ENCODE results near the gene CEP192. TPM values are rescaled to one million over a fixed set of nuclear protein-coding genes. Genes with fewer than 3 reads are reported as not detected.

CEP192 gene
- total RNA-seq, 4 donors from 2014 or later = 6.8 to 8.3 (median 7.3) TPM

DNA sequence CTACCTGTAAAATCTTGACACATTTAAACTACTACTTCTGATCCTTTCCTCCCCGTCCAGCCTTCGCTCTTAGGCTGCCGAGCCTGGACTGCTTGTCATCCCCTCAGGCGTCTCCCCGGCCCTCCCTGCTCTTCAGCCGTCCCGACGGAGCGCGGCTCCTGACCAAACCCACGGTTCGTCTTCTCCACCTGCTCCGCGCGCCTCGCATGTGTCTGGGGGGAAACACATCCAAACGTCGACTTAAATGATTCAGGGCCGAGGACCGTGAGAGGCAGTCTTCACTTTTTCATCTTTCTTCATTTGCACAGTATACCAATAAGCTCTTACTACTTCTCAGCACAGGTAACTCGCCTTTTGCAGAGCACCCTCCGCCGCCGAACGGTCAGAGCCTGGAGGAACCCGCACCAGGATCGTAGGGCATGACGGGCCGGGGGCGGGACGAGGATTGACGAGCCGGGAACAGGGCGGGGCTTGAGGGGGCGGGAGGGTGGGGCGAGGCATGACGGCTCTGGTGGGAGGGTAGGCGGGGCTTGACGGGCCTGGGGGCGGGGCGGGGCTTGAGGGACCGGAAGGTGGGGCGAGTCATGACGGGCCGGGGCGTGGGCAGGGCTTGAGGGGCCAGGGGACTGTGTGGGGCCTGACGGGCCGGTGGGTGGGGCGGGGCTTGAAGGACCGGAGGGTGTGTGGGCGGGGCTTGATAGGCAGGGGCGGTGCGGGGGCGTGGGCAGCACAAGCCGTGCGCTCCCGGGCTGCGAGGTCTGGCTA is 43.7 kb upstream of the CEP192 start, which contains the start of gene SEH1L:
TSS of gene SEH1L (plus strand) at position 727 of the 765 bp plus-strand sequence. CDS start 111 bp downstream, outside the sequence.
- Histone ChIP-seq H3K4me3 (peak within 1 kb of the TSS; percentile 80 to 97 (median 92)), H3K27me3 (no peaks in the 10 kb centered on the region), H3K9me3 (no peaks in the 10 kb centered on the region), H3K36me3 (no peaks in the 10 kb centered on the region), H3K27ac (peak within 1 kb of the TSS; percentile 96 to 100 (median 99)), H3K4me1 (peaks cover 17 to 19% of the 10 kb centered on the region in 2 donors)
- in situ Hi-C loops (cut with MboI; ENCODE audit: low sequenced_read_pairs in 4 of 4) = loop anchor here (10.0 to 25.0 kb wide), 4 partner anchors 63 to 573 kb away; partner anchors contain the start of genes AFG3L2 (in 3 of the 4) and PTPN2 (in 1 of the 4)
- TF ChIP-seq POLR2A (IDR thresholded peaks at IDR 0.05) = no peak
- TF ChIP-seq, protein P1, sequence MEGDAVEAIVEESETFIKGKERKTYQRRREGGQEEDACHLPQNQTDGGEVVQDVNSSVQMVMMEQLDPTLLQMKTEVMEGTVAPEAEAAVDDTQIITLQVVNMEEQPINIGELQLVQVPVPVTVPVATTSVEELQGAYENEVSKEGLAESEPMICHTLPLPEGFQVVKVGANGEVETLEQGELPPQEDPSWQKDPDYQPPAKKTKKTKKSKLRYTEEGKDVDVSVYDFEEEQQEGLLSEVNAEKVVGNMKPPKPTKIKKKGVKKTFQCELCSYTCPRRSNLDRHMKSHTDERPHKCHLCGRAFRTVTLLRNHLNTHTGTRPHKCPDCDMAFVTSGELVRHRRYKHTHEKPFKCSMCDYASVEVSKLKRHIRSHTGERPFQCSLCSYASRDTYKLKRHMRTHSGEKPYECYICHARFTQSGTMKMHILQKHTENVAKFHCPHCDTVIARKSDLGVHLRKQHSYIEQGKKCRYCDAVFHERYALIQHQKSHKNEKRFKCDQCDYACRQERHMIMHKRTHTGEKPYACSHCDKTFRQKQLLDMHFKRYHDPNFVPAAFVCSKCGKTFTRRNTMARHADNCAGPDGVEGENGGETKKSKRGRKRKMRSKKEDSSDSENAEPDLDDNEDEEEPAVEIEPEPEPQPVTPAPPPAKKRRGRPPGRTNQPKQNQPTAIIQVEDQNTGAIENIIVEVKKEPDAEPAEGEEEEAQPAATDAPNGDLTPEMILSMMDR (IDR thresholded peaks at IDR 0.05 in 4 of 5, conservative IDR thresholded peaks at IDR 0.05 in 1 of 5) = no peak
- intact Hi-C loops (cut with DNase I; ENCODE audit: low total_unique reads) = loop anchor here (1.0 to 10.0 kb wide), 8 partner anchors 44 to 1095 kb away; partner anchors contain the start of genes AFG3L2, CEP192, CEP76 and CHMP1B
- DNase-seq (peak; percentile 99 to 100), ATAC-seq (peak; percentile 84 to 89)

DNA sequence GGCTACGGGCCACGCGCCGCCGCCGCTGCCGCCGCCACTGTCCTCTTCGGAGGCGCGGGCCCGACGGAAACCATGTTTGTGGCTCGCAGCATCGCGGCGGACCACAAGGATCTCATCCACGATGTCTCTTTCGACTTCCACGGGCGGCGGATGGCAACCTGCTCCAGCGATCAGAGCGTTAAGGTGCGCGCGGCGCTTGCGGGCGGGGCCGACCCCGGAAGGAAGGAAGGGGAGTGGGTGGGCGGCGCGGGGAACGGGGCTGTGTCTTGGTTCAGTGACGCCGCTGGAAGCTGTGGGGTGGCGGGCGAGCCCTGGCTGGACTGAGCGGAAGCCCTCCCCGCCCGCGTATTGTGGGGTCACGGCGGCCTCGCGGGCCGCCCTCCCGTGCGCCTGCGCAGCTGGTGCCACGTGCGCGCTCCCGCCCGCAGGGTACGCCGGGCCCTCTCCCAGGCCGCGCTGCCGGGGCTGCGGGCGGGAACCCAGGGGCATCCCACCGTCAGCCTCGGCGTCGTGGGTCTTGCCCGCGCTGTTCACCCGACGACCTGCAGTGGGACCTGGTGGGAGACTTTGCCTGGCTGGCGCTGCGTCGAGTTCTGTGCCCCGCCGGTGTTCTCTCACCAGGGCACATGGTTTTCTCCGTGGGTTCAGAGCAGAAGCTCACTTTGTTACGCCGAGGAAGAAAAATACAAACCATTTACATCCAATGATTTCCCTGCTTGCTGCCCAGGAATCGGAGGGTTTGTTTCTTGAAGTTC is 42.9 kb upstream of the CEP192 start:
- in situ Hi-C loops (cut with MboI; ENCODE audit: low sequenced_read_pairs in 4 of 4) = loop anchor here (10.0 to 25.0 kb wide), 4 partner anchors 63 to 573 kb away; partner anchors contain the start of genes AFG3L2 (in 3 of the 4) and PTPN2 (in 1 of the 4)

DNA sequence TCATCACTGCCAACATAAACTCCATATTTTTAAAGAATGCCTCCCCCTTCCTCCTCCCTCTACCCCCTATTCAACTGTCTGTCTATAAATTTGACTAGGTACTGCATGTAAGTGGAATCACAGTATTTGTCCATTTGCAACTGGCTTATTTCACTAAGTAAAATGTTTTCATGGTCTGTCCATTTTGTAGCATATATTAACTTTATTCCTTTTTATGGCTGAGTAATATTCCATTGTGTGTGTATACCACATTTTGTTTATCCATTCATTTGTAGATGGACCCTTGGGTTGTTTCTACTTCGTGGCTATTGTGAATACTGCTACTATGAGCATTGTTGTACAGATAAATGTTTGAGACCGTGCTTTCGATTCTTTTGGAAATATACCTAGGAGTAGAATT is 32.7 kb upstream of the CEP192 start:
- Histone ChIP-seq H3K9me3 (no peaks in the 10 kb centered on the region), H3K27ac (no peak overlapping the region), H3K4me1 (no peaks in the 10 kb centered on the region), H3K36me3 (peaks cover 0 to 35% of the 10 kb centered on the region in 2 donors), H3K4me3 (no peak overlapping the region), H3K27me3 (no peaks in the 10 kb centered on the region)
- intact Hi-C loops (cut with DNase I; ENCODE audit: low total_unique reads) = no loop called here
- no peak for TF ChIP-seq POLR2A (IDR thresholded peaks at IDR 0.05)
- DNase-seq (no peak), ATAC-seq (no peak)
- in situ Hi-C loops (cut with MboI; ENCODE audit: low sequenced_read_pairs in 4 of 4) = loop anchor here in 1 of 4 donors (25.0 kb wide), 1 partner anchor 779 kb away; the partner anchor contains the start of genes FAM210A and RNMT

More for the DNA sequence above, 42.9 kb upstream of the CEP192 start:
- ATAC-seq = peak; percentile 71 to 78
- Histone ChIP-seq H3K4me3 (peak overlapping the region; percentile 80 to 97 (median 92)), H3K9me3 (no peaks in the 10 kb centered on the region), H3K27ac (peak overlapping the region; percentile 96 to 100 (median 99)), H3K36me3 (no peaks in the 10 kb centered on the region), H3K4me1 (peaks cover 17 to 19% of the 10 kb centered on the region in 2 donors), H3K27me3 (no peaks in the 10 kb centered on the region)
- DNase-seq = peak; percentile 86 to 88
- intact Hi-C loops (cut with DNase I; ENCODE audit: low total_unique reads) = loop anchor here (5.0 to 10.0 kb wide), 5 partner anchors 243 to 1096 kb away; partner anchors contain the start of genes CEP76, CHMP1B, PSMG2 and SPIRE1
- TF ChIP-seq, protein P1 (IDR thresholded peaks at IDR 0.05 in 4 of 5, conservative IDR thresholded peaks at IDR 0.05 in 1 of 5) = no peak
- TF ChIP-seq POLR2A (IDR thresholded peaks at IDR 0.05) = peak; percentile 91 to 92

DNA sequence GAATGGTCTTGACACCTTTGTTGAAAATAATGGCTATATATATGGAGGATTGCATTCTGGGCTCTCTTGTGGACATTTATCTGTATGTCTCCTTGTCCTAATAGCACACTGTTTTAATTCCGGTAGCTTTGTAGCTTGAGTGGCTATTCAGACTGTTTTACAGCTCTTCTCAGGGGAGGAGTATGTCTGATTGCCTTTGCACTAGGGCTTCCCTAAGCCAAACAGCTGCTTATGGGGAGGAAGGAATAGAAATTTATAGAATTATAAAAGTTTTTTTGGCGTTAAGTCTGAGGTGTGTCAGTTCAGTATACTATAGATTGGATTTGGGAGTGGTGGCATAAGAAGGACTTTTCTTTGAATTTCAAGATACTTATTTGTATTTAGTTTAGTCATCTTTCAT is 30.8 kb upstream of the CEP192 start:
- Histone ChIP-seq H3K4me3 (no peak overlapping the region), H3K4me1 (no peaks in the 10 kb centered on the region), H3K9me3 (no peaks in the 10 kb centered on the region), H3K36me3 (peaks cover 0 to 48% of the 10 kb centered on the region in 2 donors), H3K27me3 (no peaks in the 10 kb centered on the region), H3K27ac (no peak overlapping the region)
- ATAC-seq = no peak
- TF ChIP-seq POLR2A (IDR thresholded peaks at IDR 0.05) = no peak
- TF ChIP-seq, protein P1 (IDR thresholded peaks at IDR 0.05 in 4 of 5, conservative IDR thresholded peaks at IDR 0.05 in 1 of 5) = no peak
- intact Hi-C loops (cut with DNase I; ENCODE audit: low total_unique reads) (no loop called here), in situ Hi-C loops (cut with MboI; ENCODE audit: low sequenced_read_pairs in 4 of 4) (loop anchor here in 1 of 4 donors (25.0 kb wide), 1 partner anchor 777 kb away; the partner anchor contains the start of genes FAM210A and RNMT)
- DNase-seq = no peak

Measured in gastrocnemius medialis (tissue), 4 donors.